Trophoblast cell (in vitro differentiated cells and primary cell): ENCODE measurements around the gene STRBP.

Experiments
- DNase-seq, 2 donors: peaks; one replicate each; pipeline ENCODE4 v3.0.0-alpha.2; 2016
- H2AFZ ChIP-seq: 2 replicates; pipeline ENCODE4 v1.6.1; 2013; ENCODE audit warnings: low read length, moderate library complexity, mild to moderate bottlenecking; ENCODE audit not compliant: insufficient read depth, poor library complexity
- H2AK5ac ChIP-seq: 2 replicates; pipeline ENCODE4 v1.6.1; 2013; ENCODE audit warnings: mild to moderate bottlenecking, low read length
- H2BK120ac ChIP-seq: 2 replicates; pipeline ENCODE4 v1.6.1; 2013; ENCODE audit warnings: low read length, mild to moderate bottlenecking, moderate library complexity; ENCODE audit not compliant: insufficient read depth, poor library complexity
- H2BK12ac ChIP-seq: 2 replicates; pipeline ENCODE4 v1.6.1; 2013; ENCODE audit warnings: mild to moderate bottlenecking, low read length, moderate library complexity
- H2BK5ac ChIP-seq: 2 replicates; pipeline ENCODE4 v1.6.1; 2013; ENCODE audit warnings: low read length, low read depth, moderate library complexity, mild to moderate bottlenecking; ENCODE audit not compliant: poor library complexity
- H3K14ac ChIP-seq: 2 replicates; pipeline ENCODE4 v1.6.1; 2013; ENCODE audit warnings: mild to moderate bottlenecking, low read length
- H3K18ac ChIP-seq: 2 replicates; pipeline ENCODE4 v1.6.1; 2013; ENCODE audit warnings: mild to moderate bottlenecking, low read length
- H3K23ac ChIP-seq: 2 replicates; pipeline ENCODE4 v1.6.1; 2013; ENCODE audit warnings: low read length
- H3K27ac ChIP-seq: 2 replicates; pipeline ENCODE4 v1.5.1; 2013; ENCODE audit warnings: low read depth, mild to moderate bottlenecking, inconsistent platforms, low read length, moderate library complexity
- H3K27me3 ChIP-seq: 2 replicates; pipeline ENCODE4 v1.6.1; 2013; ENCODE audit warnings: inconsistent platforms, mild to moderate bottlenecking, low read length, moderate library complexity; ENCODE audit not compliant: insufficient read depth
- H3K36me3 ChIP-seq, 2 experiments: 1 replicate in 1 of 2; 2 replicates in 1 of 2; pipeline ENCODE4 v1.6.1; 2013; ENCODE audit warnings: low read length in 2 of 2, mild to moderate bottlenecking in 2 of 2, moderate library complexity in 1 of 2; ENCODE audit not compliant: insufficient read depth in 2 of 2, control insufficient read depth in 1 of 2
- H3K4ac ChIP-seq: 2 replicates; pipeline ENCODE4 v1.6.1; 2013; ENCODE audit warnings: low read depth, mild to moderate bottlenecking, low read length, moderate library complexity
- H3K4me1 ChIP-seq, 2 experiments: 1 replicate in 1 of 2; 2 replicates in 1 of 2; pipeline ENCODE4 v1.6.1; 2013; ENCODE audit warnings: low read length in 2 of 2, mild to moderate bottlenecking in 2 of 2, moderate library complexity in 1 of 2; ENCODE audit not compliant: insufficient read depth in 2 of 2, control insufficient read depth in 1 of 2
- H3K4me2 ChIP-seq: 2 replicates; pipeline ENCODE4 v1.6.1; 2013; ENCODE audit warnings: inconsistent platforms, mild to moderate bottlenecking, low read length, moderate library complexity
- H3K4me3 ChIP-seq: 2 replicates; pipeline ENCODE4 v1.5.1; 2013; ENCODE audit warnings: mild to moderate bottlenecking, low read depth, low read length, inconsistent platforms
- H3K79me1 ChIP-seq: one replicate; pipeline ENCODE4 v1.6.1; 2013; ENCODE audit warnings: low read length
- H3K79me2 ChIP-seq: 2 replicates; pipeline ENCODE4 v1.6.1; 2013; ENCODE audit warnings: low read length, mild to moderate bottlenecking; ENCODE audit not compliant: control insufficient read depth, insufficient read depth, poor library complexity
- H3K9ac ChIP-seq: 2 replicates; pipeline ENCODE4 v1.6.1; 2013; ENCODE audit warnings: mild to moderate bottlenecking, low read length
- H3K9me3 ChIP-seq: 2 replicates; pipeline ENCODE4 v1.6.1; 2013; ENCODE audit warnings: low read depth, mild to moderate bottlenecking, control low read depth, inconsistent platforms, low read length; ENCODE audit not compliant: insufficient read depth
- H4K12ac ChIP-seq: 2 replicates; pipeline ENCODE4 v1.6.1; 2013; ENCODE audit warnings: low read depth, mild to moderate bottlenecking, low read length, moderate library complexity
- H4K8ac ChIP-seq: 2 replicates; pipeline ENCODE4 v1.6.1; 2013; ENCODE audit warnings: low read depth, mild to moderate bottlenecking, low read length, moderate library complexity
- H4K91ac ChIP-seq: one replicate; pipeline ENCODE4 v1.6.1; 2013; ENCODE audit warnings: low read depth, mild to moderate bottlenecking, low read length, moderate library complexity
- WGBS: extraction: QIAGEN DNeasy Blood & Tissue Kit; methylation state at CpG from one replicate; pipeline ENCODE4 v1.1.7; 2013; ENCODE audit warnings: missing lambda C conversion rate; ENCODE audit not compliant: insufficient read length, insufficient coverage; ENCODE audit errors: extremely low coverage; 5-methylcytosine and 5-hydroxymethylcytosine counted together

The STRBP gene

DNA sequence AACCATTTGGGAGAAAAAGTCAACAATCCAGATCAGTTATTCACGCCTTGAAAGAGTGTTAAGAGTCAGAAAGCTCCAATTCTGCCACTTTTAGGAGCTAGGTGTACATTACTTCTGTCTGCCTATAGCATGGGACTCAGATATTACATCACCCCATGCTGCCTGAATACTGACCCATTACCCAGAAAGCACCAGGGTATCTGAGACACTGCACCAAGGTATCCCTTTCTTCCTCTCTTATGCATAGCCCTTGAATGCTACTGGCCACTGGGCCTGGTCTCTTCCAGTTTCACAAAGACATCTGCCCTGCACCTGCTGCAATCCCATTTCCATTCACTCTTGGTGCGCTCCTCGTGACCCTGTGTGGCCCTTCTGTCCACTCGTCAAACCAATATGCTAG lies 2.6 kb downstream of the STRBP start:
- Histone ChIP-seq H3K27ac (no peak overlapping the region), H3K9me3 (no peaks in the 10 kb centered on the region), H3K36me3 (no peaks in the 10 kb centered on the region), H2BK120ac (no peak overlapping the region), H3K4me2 (no peak overlapping the region), H2AFZ (no peak overlapping the region), H3K23ac (no peak overlapping the region), H3K4ac (no peak overlapping the region), H4K8ac (no peak overlapping the region), H3K18ac (no peak overlapping the region), H2BK5ac (no peak overlapping the region), H2BK12ac (no peak overlapping the region), H3K14ac (no peak overlapping the region), H3K4me3 (no peak overlapping the region), H3K4me1 (peaks cover 5 to 14% of the 10 kb centered on the region in 2 experiments), H3K79me1 (peaks cover 3% of the 10 kb centered on the region), H4K12ac (no peak overlapping the region), H2AK5ac (no peak overlapping the region), H4K91ac (no peak overlapping the region), H3K9ac (no peak overlapping the region), H3K27me3 (no peaks in the 10 kb centered on the region), H3K79me2 (peaks cover 5% of the 10 kb centered on the region)
- peak in 1 of 2 donors; percentile 18 for DNase-seq
- WGBS: no CpG with 5 or more reads among the region's 4 CpGs

DNA sequence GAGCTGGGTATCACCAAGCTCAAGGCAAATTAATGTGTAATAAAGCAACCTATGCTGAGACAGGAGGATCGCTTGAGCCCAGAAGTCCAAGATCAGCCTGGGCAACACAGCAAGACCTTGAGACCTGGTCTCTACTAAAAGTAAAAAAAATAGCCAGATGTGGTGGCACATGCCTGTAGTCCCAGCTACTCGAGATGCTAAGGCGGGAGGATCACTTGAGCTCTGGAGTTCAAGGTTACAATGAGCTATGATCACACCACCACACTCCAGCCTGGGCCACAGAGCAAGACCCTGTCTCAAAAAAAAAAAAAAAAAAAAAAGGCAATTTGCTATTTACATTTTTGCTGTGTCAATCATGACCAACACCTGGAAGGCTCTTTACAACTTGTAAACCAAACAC lies 5.2 kb downstream of the STRBP start:
- Histone ChIP-seq H2BK120ac (no peak overlapping the region), H3K27me3 (no peaks in the 10 kb centered on the region), H3K23ac (no peak overlapping the region), H3K4me2 (no peak overlapping the region), H2BK12ac (no peak overlapping the region), H3K79me1 (peaks cover 3% of the 10 kb centered on the region), H3K4ac (no peak overlapping the region), H3K9me3 (no peaks in the 10 kb centered on the region), H4K91ac (no peak overlapping the region), H3K27ac (no peak overlapping the region), H3K18ac (no peak overlapping the region), H3K36me3 (no peaks in the 10 kb centered on the region), H3K4me1 (peaks cover 3 to 10% of the 10 kb centered on the region in 2 experiments), H2AK5ac (no peak overlapping the region), H3K14ac (no peak overlapping the region), H4K12ac (no peak overlapping the region), H3K9ac (no peak overlapping the region), H4K8ac (no peak overlapping the region), H2AFZ (no peak overlapping the region), H2BK5ac (no peak overlapping the region), H3K79me2 (peaks cover 5% of the 10 kb centered on the region), H3K4me3 (no peak overlapping the region)
- no CpG with 5 or more reads among the region's 3 CpGs for WGBS
- DNase-seq: no peak

DNA sequence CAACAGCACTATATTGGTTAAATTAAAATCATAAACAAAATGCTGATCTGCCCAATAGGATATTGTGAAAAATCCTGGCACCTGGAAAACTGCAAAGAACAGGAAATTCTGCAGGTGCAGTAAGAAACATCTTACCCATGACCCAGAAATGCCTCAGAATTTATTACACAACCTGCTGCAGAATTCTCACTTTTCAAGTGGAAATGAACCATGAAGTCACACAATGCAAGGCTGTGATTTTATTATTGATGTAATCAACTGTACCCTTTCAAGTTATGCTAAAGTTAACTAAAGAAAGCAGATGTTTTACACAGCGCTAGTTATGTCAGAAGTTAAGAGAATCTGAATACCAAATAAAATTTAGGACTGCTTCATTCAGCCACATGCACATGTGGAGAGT lies 6.0 kb downstream of the STRBP start:
- Histone ChIP-seq H3K4ac (no peak overlapping the region), H3K4me2 (no peak overlapping the region), H4K8ac (no peak overlapping the region), H2BK120ac (no peak overlapping the region), H3K4me3 (no peak overlapping the region), H3K79me1 (no peaks in the 10 kb centered on the region), H2BK12ac (no peak overlapping the region), H3K14ac (no peak overlapping the region), H3K79me2 (no peaks in the 10 kb centered on the region), H2AK5ac (no peak overlapping the region), H3K23ac (no peak overlapping the region), H2AFZ (no peak overlapping the region), H4K91ac (no peak overlapping the region), H3K9ac (no peak overlapping the region), H3K9me3 (no peaks in the 10 kb centered on the region), H3K4me1 (peaks cover 2 to 4% of the 10 kb centered on the region in 2 experiments), H3K18ac (no peak overlapping the region), H4K12ac (no peak overlapping the region), H3K27ac (no peak overlapping the region), H3K36me3 (no peaks in the 10 kb centered on the region), H2BK5ac (no peak overlapping the region), H3K27me3 (no peaks in the 10 kb centered on the region)
- peak in 1 of 2 donors; percentile 54 for DNase-seq
- no CpG with 5 or more reads among the region's 1 CpG for WGBS

DNA sequence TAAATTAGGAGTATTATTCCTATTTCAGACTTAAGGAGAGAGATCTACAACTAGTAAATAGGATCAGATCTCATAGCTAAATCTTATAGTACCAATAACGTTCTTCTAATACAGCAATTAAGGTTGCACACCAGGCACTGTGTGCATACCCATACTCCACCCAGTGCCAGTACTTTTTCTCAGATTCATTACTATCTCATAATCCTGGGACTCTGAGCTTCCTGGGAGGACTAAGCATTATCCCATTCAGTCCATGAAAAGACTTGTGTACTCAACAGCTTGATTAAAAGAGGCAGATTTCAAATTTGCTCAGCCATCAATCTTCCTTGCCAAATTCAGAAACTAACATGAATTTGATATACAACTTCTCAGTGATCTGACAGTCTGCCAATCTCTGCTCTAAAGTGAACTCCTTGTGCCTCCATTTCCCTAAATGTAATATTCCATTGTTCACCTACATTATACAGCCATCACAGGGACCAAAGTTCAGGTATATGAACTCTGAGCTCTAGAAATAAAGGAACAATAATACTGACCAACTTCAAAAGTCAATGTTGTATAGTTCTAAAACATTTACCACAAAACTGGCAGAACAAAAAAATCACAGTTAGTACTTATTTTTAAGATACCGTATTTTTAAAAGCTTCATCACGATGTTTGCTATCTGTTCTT lies 7.2 kb downstream of the STRBP start:
- H3K18ac ChIP-seq: no peak overlapping the region
- no peak overlapping the region for H3K4me3 ChIP-seq
- H3K4me2 ChIP-seq: no peak overlapping the region
- H3K36me3 ChIP-seq: no peaks in the 10 kb centered on the region
- H3K79me1 ChIP-seq: no peaks in the 10 kb centered on the region
- H3K9me3 ChIP-seq: no peaks in the 10 kb centered on the region
- H3K27ac ChIP-seq: no peak overlapping the region
- H3K79me2 ChIP-seq: no peaks in the 10 kb centered on the region
- H2BK12ac ChIP-seq: no peak overlapping the region
- no CpG with 5 or more reads among the region's 3 CpGs for WGBS
- no peak overlapping the region for H3K9ac ChIP-seq
- no peak for DNase-seq
- H3K23ac ChIP-seq: no peak overlapping the region
- no peaks in the 10 kb centered on the region for H3K27me3 ChIP-seq
- no peaks in the 10 kb centered on the region for H3K4me1 ChIP-seq
- no peak overlapping the region for H2BK5ac ChIP-seq
- no peak overlapping the region for H2BK120ac ChIP-seq
- H2AK5ac ChIP-seq: no peak overlapping the region
- H4K12ac ChIP-seq: no peak overlapping the region
- H2AFZ ChIP-seq: no peak overlapping the region
- H3K14ac ChIP-seq: no peak overlapping the region
- no peak overlapping the region for H4K8ac ChIP-seq
- no peak overlapping the region for H3K4ac ChIP-seq
- no peak overlapping the region for H4K91ac ChIP-seq
